Esophagus squamous epithelium (tissue), 5 donors: ENCODE measurements around the gene TMEM272. TPM values are rescaled to one million over a fixed set of nuclear protein-coding genes. Genes with fewer than 3 reads are reported as not detected.

Experiments used
- DNase-seq: peaks from one replicate; lab custom pipeline; 2025; lab: John Stamatoyannopoulos, UW
- H3K27ac ChIP-seq, 4 donors: fragments of 200-600 bp; sonication (generic); one replicate each; pipeline ENCODE4 v1.5.1; 2016 to 2019; ENCODE audit warnings: mild to moderate bottlenecking in 1 of 4
- H3K27me3 ChIP-seq, 4 donors: fragments of 200-600 bp; sonication (generic); 1 replicate in 3 of 4; 2 replicates in 1 of 4; pipeline versions ENCODE4 v1.5.1 to v1.6.0; 2017 to 2021; ENCODE audit warnings: antibody characterized with exemption in 1 of 4
- H3K36me3 ChIP-seq, 3 donors: fragments of 200-600 bp; sonication (generic); one replicate each; pipeline ENCODE4 v1.5.1; 2016 to 2019
- H3K4me1 ChIP-seq, 3 donors: fragments of 200-600 bp; sonication (generic); one replicate each; pipeline ENCODE4 v1.5.1; 2017 to 2019
- H3K4me3 ChIP-seq, 4 donors: fragments of 200-600 bp; sonication (generic); 1 replicate in 3 of 4; 2 replicates in 1 of 4; pipeline ENCODE4 v1.5.1; 2016 to 2019; ENCODE audit warnings: mild to moderate bottlenecking in 2 of 4, moderate library complexity in 1 of 4
- H3K9me3 ChIP-seq, 3 donors: fragments of 200-600 bp; sonication (generic); one replicate each; pipeline ENCODE4 v1.5.1; 2016 to 2019
- CTCF ChIP-seq, 6 experiments: fragments of 450-650 bp in 4 of 6; fragments of 200-600 bp in 2 of 6; sonication (generic) in 2 of 6; IDR thresholded peaks; one replicate each; pipeline ENCODE4 v1.5.1; 2016 to 2019; ENCODE audit warnings: antibody characterized with exemption in 6 of 6, mild to moderate bottlenecking in 4 of 6, moderate library complexity in 4 of 6
- POLR2A ChIP-seq, 4 donors: fragments of 450-650 bp; IDR thresholded peaks; one replicate each; pipeline ENCODE4 v1.6.1; 2017; ENCODE audit warnings: antibody characterized with exemption in 4 of 4, mild to moderate bottlenecking in 4 of 4, moderate library complexity in 3 of 4
- WGBS, 2 donors: methylation state at CpG; one replicate each; pipeline ENCODE4 v1.1.5; 2018; 5-methylcytosine and 5-hydroxymethylcytosine counted together
- intact Hi-C: fragments of 100-400 bp; cut with DNase I; formaldehyde crosslinking; loops from one replicate; pipeline ENCODE4 v1.15.0; 2022
- total RNA-seq, 4 donors: library from RNA; depleted of rRNA; stranded (reverse); fragments of >200 nt; gene quantifications; one replicate each; pipeline ENCODE4 v1.1.0, GENCODE V29; 2016
- donor health status: DM: yes; HTN: yes; CAD: no.

TMEM272 gene
- total RNA-seq, 4 donors from 2014 or later = not detected

GRCh38 chr13:51818781-51819511 is 26.0 kb downstream of the TMEM272 start:
- no peak for DNase-seq
- H3K27me3 ChIP-seq = peaks cover 0 to 32% (median 0%) of the 10 kb centered on the region in 4 donors
- peaks cover 0 to 36% (median 6%) of the 10 kb centered on the region in 3 donors for H3K4me1 ChIP-seq
- intact Hi-C loops = loop anchor here (5.0 kb wide), 1 partner anchor 308 kb away; the partner anchor contains the start of gene NEK5
- no peaks in the 10 kb centered on the region for H3K36me3 ChIP-seq
- no peaks in the 10 kb centered on the region for H3K9me3 ChIP-seq
- 66 to 72% methylated on average over 8 to 9 of the region's 9 CpGs for WGBS, 2 donors
- peak overlapping the region in 1 of 4 donors; percentile 5 for H3K27ac ChIP-seq
- TF ChIP-seq POLR2A (IDR thresholded peaks at IDR 0.05) (no peak), CTCF (IDR thresholded peaks at IDR 0.05) (no peak)
- no peak overlapping the region for H3K4me3 ChIP-seq

- intact Hi-C loops = loop anchor here (5.0 kb wide), 1 partner anchor 309 kb away; the partner anchor contains the start of gene NEK5
- no peak overlapping the region for H3K4me3 ChIP-seq
- 76 to 85% methylated on average over 4 of the region's 4 CpGs for WGBS, 2 donors
- peaks cover 0 to 36% (median 6%) of the 10 kb centered on the region in 3 donors for H3K4me1 ChIP-seq
- H3K27me3 ChIP-seq = peaks cover 0 to 32% (median 0%) of the 10 kb centered on the region in 4 donors
- no peak overlapping the region for H3K27ac ChIP-seq
- H3K9me3 ChIP-seq = no peaks in the 10 kb centered on the region
- no peak for DNase-seq
- no peaks in the 10 kb centered on the region for H3K36me3 ChIP-seq
- TF ChIP-seq CTCF (IDR thresholded peaks at IDR 0.05) (no peak), POLR2A (IDR thresholded peaks at IDR 0.05) (no peak)
Measured at GRCh38 chr13:51818276-51818675, 26.7 kb downstream of the TMEM272 start.

GRCh38 chr13:51817717-51818116 is 27.3 kb downstream of the TMEM272 start:
- intact Hi-C loops = loop anchor here (5.0 kb wide), 1 partner anchor 310 kb away; the partner anchor contains the start of gene NEK5
- DNase-seq = no peak
- TF ChIP-seq CTCF (IDR thresholded peaks at IDR 0.05) (no peak), POLR2A (IDR thresholded peaks at IDR 0.05) (no peak)
- no peaks in the 10 kb centered on the region for H3K9me3 ChIP-seq
- no peak overlapping the region for H3K27ac ChIP-seq
- H3K36me3 ChIP-seq = no peaks in the 10 kb centered on the region
- H3K27me3 ChIP-seq = peaks cover 0 to 32% (median 0%) of the 10 kb centered on the region in 4 donors
- 71 to 83% methylated on average over 6 to 8 of the region's 8 CpGs for WGBS, 2 donors
- no peak overlapping the region for H3K4me3 ChIP-seq
- H3K4me1 ChIP-seq = peaks cover 0 to 36% (median 6%) of the 10 kb centered on the region in 3 donors

GRCh38 chr13:51816604-51817249 is 28.2 kb downstream of the TMEM272 start:
- H3K4me1 ChIP-seq = peaks cover 0 to 36% (median 6%) of the 10 kb centered on the region in 3 donors
- no peak for TF ChIP-seq CTCF (IDR thresholded peaks at IDR 0.05)
- no peak for TF ChIP-seq POLR2A (IDR thresholded peaks at IDR 0.05)
- WGBS, 2 donors = 43 to 63% methylated on average over 16 of the region's 19 CpGs
- intact Hi-C loops = loop anchor here (5.0 kb wide), 1 partner anchor 311 kb away; the partner anchor contains the start of gene NEK5
- no peak for DNase-seq
- peaks cover 0 to 32% (median 0%) of the 10 kb centered on the region in 4 donors for H3K27me3 ChIP-seq
- no peak overlapping the region for H3K4me3 ChIP-seq
- H3K36me3 ChIP-seq = no peaks in the 10 kb centered on the region
- no peaks in the 10 kb centered on the region for H3K9me3 ChIP-seq
- H3K27ac ChIP-seq = no peak overlapping the region
